ENCODE results near the gene PHC2.

PHC2 gene

DNA sequence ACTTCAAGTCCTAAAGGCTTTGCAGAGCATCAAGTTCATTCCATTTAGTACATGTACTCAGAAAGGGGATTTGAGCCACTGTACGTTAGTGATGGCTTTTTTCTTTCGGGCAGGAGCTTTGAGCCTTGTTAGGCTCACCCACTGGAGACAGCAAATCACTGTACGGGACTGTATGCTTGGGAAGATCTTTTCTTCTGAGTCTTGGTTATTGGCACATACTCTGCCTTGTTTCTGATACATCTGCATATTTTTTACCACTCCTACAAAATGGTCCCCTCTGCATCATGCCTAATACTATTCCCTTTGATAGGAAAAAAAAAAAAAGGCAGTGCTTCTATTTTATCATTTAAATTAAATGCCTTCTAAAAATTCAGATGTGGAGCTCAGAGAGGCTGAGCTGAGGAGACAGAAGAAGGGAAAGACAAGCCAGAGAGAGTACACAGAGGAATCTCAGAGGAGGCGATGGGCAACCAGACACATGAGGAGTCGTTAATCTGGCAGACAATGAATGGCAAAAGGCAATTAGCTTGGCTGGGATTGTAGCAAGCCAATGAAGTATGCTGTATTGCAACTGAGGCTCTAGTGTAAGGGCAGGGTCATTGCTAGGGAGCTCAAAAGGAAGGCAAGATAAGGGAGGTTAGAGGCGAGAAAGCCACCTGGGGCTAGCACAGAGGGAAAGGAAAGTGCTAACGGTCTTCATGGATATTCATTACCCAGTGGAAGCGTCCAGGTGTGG, 39.4 kb downstream of the PHC2 start:
- no peak for DNase-seq (ENCODE audit: low read depth in 2 of 2)

DNA sequence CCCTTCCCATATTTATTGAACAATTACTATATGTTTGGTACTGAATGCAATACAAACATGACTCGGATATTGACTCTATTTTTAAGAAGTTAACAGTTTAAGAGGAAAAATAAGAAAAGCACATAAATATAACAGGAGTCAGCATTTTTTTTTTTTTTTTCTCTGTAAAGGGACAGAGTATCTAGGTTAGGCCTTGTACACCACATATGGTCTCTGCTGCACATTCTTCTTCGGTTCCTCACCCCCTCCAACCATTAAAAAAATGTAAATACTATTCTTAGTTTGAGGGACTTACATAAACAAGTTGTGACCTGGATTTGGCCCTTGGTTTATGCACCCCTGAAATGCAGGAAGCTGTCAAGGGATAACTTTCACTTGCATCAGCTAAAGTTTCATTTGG, 40.4 kb downstream of the PHC2 start:
- no peak for DNase-seq (ENCODE audit: low read depth in 2 of 2)

DNA sequence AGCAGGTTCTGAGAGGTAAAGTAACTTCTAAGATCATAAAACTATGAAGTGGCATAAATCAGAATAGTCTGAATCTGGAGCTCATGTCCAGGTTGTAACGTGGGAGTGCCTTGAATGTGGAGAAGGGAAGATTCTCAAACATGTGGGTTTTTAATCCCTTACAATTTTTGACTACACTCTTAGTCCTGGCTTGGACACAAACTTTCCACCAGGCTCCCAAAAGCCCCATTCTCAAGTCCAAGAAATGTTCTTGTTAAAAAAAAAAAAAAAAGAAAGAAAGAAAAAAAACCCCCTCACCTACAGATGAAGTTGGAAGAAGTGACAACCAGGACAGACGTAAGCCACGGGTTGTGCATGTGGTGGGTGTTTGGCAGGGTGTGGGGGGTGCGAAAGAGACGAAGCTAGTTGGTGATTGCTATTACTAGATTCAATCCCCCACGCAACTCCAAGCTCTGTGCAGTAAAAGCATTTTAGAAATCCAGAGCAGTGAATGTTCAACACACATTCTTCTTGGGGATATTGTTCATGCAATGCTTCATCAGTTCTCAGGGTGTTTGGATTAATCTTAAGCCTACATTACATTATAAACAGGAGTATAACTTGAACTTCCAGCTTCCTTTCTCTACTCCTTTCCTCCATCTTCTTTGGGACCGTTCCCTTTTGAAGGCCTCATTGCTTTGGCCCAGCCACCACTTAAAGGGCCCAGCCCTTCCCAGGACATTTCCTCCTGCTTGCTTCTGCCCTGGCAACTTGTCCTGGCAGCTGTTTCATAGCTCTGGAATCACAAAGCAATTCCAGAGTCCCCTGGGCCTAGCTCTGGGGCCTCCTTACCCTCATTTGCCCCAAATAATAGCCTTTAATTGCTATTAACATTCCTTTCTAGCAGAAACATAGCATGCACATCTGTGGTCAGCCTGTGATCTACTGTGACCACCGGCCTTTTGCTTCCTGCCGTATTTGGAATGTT, 41.8 kb downstream of the PHC2 start:
- no peak for DNase-seq (ENCODE audit: low read depth in 2 of 2)

- no peak for DNase-seq (ENCODE audit: low read depth in 2 of 2)
These were observed 43.3 kb downstream of the PHC2 start for GRCh38 chr1:33387625-33388024.

- DNase-seq (ENCODE audit: low read depth in 2 of 2): no peak
These were observed 45.6 kb downstream of the PHC2 start for GRCh38 chr1:33385251-33385650.

GRCh38 chr1:33384040-33384812, 46.7 kb downstream of the PHC2 start:
- DNase-seq (ENCODE audit: low read depth in 2 of 2): no peak

DNA sequence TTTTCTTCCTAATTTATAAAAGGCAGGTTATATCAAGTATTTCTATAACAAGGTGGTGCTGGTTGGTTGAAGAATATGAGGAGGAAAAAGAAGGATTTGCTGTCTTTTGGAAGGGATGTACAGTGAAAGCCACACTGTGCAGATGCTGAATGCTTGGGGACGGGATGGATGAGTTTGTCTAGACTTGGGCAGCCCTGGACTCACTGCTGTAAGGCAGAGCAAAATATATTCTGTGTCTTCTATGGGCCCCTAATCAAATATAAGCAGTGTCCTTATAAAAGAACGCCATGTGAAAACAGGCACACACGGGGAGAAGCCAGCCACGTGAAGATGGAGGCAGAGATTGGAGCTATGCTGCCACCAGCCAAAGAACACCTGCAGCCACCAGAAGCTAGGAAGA, 47.4 kb downstream of the PHC2 start:
- DNase-seq (ENCODE audit: low read depth in 2 of 2): no peak

DNA sequence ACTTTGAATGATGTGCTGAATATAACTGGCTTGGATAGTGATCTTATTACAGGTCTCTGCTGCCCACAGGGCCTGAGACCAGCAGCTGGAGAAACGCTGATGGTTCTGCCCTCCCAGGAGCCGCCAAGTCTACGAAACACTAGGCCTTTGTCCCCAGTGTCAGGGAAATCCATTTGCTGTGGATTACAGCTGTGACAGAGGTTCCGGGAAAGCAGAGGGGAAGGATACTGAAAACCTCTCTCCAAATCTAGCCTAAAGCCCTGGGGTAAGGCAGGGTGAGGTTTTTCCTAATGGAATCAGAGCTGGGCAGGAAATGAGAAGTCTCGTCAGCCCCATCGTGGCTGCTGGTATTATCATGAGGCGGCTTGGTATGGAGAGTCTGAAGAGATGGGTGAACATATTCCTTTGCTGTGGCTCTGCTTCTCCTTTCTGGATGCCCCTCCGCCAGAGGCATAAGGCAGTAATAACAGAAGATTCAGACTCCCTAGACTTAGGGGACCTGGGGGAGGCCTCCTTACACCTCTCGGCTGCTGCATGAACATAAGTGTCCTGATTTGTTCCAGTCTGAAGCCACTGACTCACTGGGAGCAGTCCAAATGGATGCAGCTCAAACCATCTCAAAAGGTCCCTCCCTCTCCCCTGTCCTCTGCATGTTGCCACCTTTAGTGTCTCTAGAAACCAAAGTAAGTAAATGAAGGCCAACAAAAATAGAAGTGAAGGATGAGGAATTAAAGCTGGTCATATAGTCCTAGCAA, 48.1 kb downstream of the PHC2 start:
- no peak for DNase-seq (ENCODE audit: low read depth in 2 of 2)

DNA sequence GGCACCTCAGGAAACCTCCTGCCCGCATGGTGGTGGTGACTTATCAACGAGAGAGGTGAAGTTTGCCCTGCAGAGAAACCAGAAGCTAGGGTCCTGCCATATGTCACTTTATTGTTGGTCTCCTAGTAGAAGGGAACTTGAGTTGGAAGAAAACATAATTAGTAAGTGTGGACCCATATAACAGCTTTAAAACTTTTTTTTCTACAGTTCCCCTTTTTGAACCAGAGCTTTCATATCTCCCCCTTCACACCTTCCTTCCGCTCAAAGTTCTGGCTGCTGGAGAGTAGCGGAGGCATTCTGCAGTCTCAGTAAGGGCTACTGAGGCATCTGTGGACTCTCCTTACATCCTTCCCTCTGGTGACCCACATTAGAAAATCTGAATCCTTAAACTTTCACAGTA, 48.9 kb downstream of the PHC2 start:
- no peak for DNase-seq (ENCODE audit: low read depth in 2 of 2)

DNA sequence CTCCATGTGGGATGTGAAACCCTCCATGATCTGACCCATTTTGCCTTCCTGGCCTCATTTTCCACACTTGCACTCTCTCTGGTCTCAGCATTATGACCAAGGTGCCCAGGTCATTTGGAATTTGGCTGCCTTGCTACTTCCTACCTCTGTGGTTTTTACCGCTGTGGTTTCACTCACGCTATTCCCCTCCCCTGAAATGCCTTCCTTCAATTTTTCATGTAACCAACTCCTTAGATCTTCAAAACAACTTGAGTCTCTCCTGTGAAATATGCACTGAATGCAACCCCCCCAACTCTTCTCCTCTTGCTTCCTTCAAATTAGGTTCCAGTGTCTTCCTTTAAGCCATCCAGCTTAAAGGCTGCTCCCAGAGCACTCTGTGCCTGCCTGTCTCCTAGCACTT, 50.1 kb downstream of the PHC2 start:
- no peak for DNase-seq (ENCODE audit: low read depth in 2 of 2)

DNA sequence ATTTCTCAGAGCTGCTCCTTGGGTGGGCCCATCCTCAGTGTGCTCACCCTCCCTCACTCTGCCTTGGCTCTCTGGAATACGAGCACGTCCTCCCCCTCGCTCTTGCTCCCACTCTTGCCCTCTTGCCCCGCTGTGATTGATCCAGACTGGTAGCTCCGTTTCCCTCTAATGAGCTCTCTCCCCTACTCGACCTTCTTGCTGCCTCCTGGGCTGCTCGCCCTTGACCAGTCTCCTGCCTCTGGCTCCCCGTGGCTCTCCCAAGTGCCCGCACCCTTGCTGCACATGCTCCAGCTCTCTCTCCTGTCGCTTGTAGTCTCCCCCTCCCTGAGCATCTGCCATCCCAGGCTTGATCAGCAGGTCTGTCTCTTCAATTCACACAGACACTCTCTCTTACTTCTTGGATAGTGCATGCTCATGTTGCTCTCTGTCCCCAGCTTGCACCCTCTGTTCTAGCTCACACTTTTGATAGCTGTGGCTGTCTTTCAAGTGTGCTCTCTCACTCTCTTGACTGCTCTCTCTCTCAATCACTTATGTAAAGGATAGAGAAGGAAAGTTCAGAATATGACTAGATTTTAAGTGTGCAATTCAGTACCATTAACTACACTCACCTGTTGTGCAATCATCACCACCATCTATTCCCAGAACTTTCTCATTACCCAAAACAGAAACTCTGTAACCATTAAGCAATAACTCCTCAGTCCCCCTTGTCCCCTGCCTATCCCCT, 51.1 kb downstream of the PHC2 start:
- no peak for DNase-seq (ENCODE audit: low read depth in 2 of 2)

DNA sequence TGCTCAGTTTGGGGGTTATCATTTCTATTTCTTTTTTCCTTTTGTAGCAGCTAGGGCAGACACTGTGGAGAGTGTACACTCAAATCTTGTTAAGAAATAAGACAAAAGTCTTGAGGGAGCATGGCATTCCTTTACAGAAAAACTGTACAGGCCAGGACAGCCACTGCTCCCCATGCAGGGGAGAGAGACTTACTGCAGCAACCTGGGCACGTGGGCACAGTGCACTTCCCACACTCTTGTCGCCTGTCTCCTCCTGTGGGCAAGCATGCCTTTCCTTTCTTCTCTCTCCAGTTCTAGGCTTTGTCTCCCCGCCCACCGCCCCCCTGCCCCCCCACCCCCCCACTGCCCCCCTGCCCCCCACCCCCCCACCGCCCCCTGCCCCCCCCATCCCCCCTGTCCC, 51.9 kb downstream of the PHC2 start:
- DNase-seq (ENCODE audit: low read depth in 2 of 2): no peak

DNA sequence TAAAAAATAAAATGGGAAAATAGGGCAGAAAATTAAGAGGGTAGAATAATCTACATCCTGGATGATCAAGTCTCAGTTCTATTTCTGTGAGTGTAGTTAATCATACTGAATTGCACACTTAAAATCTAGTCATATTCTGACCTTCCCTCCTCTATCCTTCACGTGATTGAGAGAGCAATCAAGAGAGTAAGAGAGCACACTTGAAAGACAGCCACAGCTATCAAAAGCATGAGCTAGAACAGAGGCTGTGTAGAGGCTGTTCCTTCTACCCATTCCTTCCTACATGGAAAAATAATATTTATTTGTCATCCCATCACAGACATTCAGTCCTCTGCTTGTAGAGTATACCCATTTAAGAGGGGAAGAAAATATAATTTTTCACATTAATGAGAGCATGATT, 52.4 kb downstream of the PHC2 start:
- DNase-seq (ENCODE audit: low read depth in 2 of 2): no peak

DNA sequence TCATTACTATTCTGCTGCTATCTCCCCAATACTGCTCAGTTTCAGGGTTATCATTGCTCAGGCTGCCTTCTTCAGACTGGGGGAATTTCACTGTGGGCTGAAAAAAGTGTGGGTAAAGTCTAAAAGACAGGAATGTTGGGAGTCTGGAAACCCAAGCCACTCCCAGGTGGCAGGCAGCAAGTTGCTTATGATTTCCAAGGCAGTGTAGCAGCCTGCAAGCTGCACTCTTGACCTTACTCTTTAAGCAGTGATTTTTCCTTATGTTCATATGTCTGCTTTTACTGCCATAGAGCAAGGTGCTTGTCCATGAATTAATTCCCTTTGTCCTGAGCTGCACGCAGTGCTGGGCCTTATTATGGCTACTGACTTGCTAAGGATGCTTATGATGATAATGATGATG, 53.1 kb downstream of the PHC2 start:
- no peak for DNase-seq (ENCODE audit: low read depth in 2 of 2)

DNA sequence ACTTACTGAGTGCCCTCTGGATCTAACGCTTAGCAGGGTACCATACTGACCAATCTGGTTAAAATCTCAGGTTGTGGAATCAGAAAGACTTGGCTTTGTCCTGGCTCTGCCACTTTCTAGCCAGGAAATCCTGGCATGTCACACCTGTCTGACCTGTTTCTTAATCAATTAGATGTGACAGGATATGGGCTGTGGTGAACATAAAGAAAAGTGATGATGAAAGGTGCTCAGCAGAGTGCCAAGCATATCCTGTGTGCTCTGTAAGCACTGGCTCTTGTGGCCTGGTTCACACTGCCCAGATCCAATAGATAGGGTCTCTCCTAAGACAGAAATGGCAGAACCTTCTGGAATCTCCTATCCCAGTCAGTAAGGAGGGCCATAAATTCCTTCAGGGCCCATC, 53.9 kb downstream of the PHC2 start:
- DNase-seq (ENCODE audit: low read depth in 2 of 2): no peak

DNA sequence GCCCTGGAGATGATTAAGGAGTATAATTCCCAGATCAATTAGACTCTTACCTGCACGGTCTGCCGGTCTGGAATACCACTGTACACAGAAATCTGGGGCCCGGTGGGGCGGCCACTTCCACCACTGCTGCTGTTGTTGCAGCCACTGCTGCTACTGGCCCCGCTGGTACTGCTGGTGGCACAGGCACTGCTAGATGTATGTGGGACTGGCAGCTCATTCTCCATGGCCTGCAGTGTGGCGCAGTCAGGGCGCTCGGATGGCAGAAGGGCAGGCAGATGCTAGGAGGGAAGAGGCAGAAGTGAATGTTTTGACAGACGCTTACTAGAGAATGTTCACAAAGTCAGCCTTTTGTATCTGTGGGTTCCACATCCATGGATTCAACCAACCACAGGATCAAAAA, 55.6 kb downstream of the PHC2 start:
- no peak for DNase-seq (ENCODE audit: low read depth in 2 of 2)

- no peak for DNase-seq (ENCODE audit: low read depth in 2 of 2)
These were observed 56.4 kb downstream of the PHC2 start for GRCh38 chr1:33374336-33375105.

DNA sequence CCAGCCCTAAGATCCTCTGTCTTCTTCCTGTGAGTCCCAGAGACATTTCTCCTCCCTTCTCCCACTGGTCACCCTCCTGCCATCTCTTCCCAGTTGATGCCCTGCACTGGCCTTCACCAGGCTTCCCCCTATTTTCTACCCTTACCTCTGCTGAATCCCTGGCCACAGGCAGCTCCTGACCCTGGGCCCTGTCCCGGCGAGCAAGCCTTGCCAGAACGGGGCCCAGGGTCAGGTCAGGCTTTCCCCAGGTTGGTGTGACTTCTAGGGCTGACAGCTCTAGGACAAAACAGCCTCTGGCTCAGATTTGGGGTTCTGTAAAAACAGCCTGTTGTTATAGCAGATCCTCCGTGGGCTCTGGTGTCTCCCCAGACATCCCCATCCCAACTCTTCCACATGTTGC, 57.3 kb downstream of the PHC2 start:
- DNase-seq (ENCODE audit: low read depth in 2 of 2): no peak

- no peak for DNase-seq (ENCODE audit: low read depth in 2 of 2)
These were observed 58.2 kb downstream of the PHC2 start for GRCh38 chr1:33372677-33373076.

DNA sequence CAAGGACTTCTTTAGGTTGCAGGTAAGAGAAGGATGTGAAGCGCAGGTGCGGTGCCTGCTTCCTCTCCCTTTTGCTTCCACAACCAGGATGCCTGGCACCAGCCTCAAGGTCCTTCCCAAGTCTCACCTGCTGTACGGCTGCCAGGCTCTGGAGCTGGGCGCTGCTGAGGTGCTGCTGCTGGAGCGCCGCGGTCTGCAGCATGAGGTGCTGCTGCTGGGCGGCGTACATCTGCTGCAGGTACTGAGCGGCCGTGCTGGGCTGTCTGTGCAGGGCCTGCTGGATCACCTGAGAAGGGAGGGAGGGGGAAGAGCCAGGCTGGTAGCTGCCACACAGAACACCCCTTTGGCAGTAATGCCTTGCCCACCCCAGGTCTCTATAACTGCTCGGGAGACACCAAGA, 58.7 kb downstream of the PHC2 start:
- DNase-seq (ENCODE audit: low read depth in 2 of 2): no peak
